ENCODE measurements around the gene CACNB1.

Gene CACNB1

DNA sequence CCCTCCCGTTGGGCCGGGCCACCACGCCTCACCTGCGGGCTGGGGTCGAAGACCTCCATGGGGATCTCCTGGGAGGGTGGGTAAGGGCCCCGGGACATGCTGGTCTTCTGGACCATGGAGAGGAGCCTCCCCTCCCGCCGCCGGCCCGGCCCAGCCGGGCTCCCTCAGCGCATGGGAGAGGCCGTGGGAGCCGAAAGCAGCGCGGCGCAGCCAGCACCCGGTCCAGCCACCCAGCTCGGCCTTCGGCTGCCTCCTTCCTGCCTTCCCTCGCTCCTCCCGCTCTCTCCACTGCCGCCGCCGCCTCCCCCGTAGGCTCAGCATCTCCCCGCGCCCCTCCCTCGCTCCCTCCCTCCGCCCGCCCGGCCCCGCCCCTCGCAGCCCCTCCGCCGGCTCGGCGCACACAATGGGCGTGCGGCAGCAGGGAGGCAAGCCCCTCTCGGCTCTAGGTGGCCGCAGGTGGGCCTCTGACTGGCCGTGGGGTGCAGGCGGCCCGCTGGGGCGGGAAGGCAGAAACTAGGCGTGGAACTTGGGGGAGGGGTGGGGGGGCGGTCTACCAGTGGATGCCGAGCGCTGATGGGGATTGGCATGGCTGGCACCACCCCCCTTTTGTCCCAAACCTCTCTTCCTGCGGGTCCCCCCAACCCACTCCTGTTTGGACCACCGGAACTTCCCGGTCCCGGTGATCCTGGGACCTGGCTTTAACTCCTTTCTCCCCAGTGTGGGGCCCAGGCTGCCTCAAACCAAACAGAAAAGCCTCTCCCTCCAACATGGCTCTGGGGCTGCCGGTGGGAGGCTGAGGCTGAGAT lies at the start of gene CACNB1:
Gene CACNB1 (minus strand): TSS at position 290 of the 806 bp plus-strand sequence. CDS start 174 bp downstream, at position 116.
- DNase-seq = peak; percentile 35

DNA sequence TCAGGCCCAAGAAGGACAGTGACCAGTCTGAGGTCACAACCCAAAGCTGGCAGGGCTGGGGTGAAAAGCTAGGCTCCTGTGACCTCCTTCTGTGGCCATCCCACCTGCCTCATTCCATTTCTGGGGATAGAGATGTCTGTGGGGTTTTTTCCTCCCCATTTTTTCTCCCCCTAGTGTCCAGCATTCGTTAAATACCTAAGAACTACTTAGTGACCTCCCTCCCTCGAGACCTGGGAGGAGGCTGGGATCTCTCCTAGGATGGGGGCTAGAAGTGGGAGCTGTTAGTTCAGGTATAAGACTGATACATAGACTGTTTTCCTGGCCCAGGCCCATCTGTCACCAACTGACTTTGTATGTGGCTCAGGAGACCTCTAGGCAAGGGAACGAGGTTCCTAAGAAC lies 48.8 kb upstream of the CACNB1 start:
- DNase-seq = no peak

DNA sequence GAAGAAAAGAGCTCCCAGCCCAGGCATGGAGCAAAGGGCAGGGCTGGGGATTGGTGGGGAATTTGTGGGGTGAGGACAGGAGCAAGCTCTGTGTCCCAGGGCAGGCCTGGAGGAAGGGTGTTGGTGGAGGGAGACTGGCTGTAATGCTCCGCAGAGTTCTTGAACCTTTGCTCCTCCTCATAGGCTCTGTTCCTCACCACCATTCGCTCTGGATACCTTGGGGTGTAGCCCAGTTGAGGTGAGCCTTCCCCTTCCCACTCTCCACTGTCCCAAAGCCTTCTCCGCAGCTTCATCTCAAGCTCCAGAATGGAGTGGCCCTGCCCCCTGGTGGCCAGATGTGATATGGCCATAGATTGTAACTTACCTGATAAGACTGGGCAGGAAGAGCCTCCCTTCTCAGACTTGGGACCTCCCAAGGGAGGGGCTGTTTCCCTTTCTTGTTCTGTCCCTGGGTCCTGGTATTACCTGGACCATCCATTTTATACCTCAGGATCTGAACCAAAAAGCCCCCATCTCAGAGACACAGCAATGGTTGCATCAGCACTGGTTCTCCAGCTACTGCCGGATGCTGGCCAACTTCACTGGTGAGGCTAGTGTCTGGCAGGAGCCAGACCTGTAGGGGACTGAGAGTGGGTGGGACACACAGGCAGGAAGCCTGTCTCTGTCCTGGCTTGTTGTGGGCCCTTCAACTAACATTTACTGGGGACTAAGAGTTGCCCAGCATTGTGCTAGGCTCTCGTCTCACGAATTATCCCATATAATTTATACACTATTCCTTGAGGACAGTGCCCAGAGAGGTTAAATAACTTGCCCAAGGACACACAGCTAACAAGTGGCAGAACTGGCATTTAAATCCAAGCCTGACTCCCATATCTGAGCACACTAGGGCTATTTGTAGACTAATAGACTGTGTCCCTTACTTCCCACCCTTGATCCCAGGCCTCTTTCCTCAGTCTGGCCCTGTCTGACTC lies 47.4 kb upstream of the CACNB1 start:
- DNase-seq = no peak

DNA sequence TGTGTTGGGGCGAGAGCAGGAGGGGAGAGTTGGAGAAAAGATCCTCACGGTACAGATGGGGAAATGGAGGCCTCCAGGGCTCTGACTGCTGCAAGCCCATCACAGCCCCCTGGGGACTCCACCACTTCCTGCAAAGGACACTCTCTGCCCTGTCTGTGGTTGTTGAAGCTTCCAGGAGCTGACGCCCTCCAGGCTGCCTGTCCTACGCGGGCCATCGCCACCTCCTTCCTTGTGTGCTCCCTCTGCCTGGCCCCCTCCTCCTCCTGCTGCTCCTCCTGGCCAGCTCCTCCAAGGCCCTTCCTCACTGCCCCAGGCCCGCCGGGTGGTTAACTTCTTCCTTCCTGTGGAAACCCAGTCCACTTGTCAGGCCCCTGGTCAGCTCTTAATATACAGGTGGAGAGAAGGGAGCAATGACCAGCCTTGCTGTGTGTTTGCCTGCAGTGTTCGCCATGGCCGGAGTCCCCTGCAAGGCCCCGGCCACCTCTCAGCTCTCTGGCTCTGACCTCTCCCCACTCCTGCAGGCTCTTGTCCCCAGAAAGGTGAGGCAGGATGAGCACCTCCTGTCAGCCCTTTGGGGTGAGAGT lies 46.6 kb upstream of the CACNB1 start:
- no peak for DNase-seq

DNA sequence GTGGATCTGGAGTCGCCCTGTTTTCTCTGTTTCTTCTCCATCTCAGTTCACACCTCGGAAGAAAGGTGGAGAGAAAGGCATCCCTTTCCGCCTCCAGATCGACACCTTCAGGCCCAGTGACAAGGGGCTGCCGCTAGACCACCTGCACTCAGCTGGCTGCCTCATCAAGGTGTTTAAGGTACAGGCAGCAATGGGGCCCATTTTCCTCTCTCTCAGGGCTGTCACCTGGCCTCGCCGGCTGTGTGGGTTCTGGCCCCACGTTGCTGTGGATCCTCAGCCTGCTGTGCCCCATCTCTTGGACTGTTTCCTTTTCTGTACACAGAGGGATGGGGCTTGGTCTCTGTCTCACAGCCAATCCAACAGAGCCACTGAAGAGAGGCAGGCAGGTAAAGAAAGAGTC lies 45.7 kb upstream of the CACNB1 start:
- no peak for DNase-seq

DNA sequence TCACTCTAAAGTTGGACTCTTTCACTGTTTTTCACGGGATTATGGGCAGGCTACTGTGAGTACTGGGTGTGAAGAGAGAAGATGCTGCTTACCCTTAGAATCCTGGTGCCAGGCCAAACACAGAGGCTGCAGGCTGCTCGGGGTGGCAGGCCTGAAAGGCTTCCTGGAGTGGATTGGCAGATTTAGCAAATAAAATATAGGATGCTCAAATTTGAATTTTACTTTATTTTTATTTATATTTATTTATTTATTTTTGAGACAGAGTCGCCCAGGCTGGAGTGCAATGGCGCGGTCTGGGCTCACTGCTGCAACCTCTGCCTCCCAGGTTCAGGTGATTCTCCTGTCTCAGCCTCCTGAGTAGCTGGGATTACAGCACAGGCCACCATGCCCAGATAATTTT lies 43.2 kb upstream of the CACNB1 start:
- no peak for DNase-seq

DNA sequence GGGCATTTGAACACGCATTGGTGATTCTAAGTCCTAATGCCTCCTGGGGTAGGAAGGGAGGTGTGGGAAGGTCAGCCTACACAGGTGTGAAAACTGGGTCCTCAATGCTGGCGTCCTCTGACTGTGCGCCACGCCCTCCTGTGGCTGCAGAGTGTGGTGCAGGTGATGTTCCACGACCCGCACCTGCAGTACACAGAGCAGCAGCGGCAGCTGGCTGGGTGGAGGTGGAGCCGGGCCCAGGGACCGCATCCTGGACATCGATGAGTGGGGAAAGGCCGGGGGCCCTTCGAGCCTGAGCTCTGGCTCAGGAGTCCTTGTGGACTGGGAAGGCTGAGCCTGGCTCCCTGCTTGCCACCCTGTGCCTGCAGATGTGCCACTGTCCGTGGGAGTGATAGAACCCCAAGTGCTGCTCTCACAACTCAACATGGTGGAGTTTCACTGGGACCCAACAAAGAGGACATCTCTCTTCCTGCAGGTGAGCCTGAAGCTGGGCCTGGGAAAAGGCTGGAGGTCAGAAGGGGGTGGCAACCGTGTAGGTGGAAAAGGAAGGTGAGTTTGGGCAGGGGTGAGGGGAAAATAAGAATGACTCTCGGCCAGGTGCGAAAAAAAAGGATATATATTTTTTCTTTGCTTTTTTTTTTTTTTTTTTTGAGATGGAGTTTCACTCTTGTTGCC lies 42.3 kb upstream of the CACNB1 start:
- DNase-seq = no peak

DNA sequence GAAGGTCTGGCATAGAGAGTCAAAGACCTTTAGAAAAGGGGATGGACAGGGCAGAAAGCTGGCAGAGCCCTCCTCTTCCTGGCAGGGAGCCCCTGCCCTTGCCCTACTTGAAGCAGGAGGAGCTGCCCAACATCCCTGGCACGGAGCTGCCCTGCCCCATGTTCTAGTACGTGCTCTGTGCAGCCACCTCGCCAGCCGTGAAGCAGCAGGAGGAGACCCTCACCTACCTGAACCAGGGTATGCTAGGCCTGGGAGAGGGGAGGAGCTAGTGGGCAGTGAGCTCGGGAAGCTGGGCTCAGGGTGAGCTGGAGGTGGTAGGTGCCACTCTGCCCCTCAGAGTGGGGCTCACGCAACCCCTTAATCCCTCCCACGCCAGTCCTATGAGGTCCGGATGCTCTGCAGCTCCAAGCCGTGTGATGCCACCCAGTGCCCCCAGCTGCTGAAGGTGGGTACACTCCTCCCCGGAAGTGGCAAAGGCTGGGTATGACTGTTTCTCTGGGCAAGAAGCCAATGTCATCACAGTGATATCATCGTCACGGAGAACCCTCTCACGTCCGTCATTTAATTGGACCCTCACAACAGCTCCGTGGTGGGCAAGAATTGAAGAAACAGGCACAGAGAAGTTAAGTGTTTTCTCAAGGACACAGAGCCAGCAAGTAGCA lies 41.0 kb upstream of the CACNB1 start:
- no peak for DNase-seq

DNA sequence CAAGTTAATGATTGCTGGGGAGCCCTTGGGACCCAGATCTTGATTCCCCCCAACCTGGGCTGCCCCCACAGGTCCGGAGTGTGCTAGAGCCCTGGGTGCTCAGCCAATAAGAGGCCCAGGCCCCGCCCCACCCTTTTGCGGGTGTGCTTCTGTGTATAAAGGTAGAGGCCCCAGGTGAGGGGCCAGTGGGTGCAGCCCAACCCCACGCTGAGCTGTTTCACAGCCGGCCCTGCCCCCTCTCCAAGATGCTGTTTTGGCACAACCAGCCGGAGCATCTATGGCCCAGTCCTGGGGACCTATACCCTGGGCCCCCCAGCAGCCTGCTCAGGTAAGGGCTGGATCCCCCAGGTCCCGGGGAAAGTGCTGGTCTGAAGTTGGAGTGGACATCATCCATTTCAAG lies 40.1 kb upstream of the CACNB1 start:
- DNase-seq = no peak

DNA sequence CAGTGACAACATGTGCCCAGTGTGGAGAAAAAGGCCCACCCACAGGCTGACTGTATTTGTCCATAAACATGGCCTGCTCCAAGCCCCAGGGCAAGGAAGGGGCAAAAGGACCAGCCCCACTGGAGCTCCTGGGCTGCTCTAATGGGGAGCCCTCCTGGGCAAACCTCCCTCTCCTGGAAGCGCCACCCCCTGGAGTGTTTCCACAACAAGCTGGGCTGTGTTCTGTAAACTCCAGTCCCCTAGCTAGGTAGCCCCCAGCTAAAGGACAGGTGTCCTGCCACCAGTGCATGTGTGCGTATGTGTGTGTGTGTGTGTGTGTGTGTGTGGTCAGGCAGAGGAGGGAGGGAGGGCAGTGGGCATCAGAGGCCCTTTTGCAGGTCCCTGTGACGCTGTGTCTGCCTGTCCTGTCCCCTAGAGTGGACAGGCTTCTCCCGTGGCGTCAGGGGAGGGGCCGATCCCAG lies 39.5 kb upstream of the CACNB1 start:
- DNase-seq = no peak

DNA sequence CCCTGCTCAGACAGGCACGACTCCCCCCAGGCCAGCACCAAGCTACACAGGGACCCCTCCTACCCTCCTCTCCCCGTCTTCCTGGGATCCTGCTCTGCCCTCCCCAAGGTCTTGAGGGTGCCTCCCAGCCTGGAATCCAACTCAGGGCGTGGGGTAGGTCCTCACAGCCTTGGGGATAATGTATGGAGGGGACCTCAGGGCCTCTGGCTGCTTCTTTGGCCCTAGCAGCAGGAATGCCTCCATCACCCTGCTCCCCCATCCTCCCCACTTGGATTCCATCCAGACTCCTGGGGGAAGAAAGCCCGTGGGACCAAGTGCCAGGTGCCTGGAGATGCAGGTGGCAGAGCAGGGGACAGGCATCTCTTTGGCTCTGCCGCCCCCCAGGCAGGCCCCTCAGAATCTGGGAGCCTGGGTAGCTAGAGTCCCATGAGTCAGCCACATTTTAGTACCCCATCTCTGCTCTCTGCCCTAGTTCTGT lies 39.0 kb upstream of the CACNB1 start:
- DNase-seq = no peak

DNA sequence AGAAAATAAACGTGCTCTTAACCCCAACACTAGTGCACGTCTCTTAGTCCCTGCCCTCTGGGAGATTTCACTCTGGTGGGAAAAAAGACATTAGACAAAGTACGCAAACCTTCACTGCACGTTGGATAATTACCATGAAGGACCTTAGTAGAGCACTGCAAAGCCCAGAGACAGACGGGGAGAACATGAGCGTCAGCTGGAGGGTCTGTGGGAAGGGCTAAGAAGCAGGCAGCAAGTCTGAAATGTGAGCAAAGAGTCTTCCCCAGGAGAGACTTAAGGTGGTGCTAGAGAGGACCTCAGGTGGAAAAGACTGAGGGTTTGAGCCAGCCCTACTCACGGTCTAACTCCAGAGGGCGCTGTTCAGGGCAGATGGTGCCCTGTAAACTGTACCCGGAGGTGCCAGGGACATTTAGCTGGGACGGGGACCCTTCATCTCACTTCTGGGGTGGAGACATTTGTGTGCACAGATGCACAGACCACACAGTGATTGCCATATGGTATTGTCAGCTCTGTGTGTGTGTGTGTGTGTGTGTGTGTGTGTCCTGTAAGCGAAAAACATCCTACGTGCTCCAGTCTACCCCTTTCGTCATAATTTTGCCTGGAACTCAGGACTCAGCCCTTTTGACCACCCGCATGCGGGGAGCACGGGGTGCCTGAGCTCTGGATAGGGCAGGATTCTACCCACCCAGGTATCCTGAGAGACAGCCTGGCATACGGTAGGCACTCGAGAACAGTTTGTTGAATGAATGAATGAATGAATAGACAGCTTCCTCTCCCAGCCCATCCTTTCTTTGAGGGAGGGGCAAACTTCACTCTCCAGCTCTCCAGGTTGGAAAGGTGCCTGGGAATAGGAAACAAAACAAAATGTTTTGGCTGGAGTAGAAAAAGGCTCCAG lies 38.3 kb upstream of the CACNB1 start:
- DNase-seq = no peak

DNA sequence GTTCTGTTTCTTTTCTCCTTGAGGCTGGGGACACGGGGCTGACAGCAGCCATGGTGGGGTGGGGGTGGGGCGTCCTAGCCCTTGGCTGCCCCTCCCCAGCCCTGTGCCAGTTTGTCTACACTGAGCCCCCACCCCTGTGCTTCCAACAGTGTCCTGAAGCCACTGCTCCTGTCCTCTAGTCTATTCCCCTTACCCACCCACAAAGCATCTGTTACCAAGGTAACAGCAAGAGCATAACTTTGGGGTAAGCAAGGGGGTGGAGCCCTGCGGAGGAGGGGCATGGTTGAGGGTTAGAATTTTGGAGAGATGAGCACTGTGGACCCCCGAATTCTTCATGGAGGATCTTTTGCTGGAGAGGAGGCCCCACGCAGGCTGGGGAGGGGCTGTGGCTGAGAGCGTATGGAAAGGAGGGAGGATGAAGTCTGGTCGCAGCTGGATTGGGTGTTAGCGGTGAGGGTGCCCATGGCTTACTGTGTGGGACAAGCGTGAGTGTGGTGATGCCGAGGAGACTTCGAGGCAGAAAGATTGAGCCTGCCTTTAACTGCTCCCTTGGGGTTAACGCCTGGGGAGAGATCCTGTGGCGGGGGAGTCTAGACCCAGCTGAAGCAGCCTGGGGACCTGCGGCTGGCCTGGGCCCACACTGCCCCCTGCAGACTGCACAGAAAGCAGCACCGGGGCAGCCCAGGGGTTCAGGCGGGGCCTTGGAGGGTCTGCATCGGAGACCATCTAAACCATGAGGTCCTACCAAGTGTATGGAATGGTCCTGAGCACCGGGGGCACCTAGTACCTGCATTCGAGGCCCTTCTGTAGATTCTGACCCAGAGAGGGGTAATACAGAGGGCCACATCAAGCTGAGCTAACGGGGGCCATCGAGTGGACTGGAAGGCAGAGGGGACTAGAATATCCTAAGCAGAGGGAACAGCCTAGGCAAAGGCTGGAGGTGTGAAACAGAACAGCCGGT lies 34.4 kb upstream of the CACNB1 start:
- DNase-seq = no peak

DNA sequence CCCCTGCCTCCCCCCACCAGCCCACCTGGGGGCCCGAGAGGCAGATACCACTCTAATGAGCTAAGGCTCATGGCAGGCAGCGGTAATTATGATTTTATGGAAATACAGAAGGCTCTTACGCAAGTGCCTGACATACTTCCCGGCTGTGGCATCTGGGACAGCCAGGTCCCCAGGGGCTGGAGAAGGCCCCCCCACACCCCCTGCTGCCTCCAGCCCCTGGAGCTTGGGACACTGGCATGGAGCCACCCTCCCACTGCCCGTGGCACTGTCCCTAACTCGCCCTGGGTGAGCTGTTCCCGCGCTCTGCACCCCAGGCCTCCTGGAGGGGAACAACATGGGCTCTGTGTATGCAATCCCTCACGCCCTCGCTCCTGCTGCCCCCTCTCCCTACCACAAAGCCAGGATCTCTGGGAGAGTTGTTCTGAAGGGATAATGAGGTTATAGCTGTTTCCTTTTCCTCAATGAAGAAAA lies 33.7 kb upstream of the CACNB1 start:
- no peak for DNase-seq

DNA sequence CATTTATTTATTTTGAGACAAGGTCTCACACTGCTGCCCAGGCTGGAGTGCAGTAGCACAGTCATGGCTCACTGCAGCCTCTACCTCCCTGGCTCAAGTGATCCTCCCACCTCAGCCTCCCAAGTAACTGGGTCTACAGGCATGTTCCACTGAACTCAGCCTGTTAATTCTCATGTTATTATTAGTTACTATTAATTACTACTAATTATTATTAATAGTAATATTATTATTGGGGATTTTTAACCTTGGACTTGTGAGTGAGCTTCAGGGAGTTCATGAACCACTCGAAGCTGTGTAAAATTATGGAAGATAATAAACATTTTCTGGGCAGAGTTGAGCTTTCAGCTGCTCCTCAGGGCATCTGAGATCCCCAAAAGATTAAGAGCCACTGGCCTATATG lies 32.9 kb upstream of the CACNB1 start:
- DNase-seq = no peak

DNA sequence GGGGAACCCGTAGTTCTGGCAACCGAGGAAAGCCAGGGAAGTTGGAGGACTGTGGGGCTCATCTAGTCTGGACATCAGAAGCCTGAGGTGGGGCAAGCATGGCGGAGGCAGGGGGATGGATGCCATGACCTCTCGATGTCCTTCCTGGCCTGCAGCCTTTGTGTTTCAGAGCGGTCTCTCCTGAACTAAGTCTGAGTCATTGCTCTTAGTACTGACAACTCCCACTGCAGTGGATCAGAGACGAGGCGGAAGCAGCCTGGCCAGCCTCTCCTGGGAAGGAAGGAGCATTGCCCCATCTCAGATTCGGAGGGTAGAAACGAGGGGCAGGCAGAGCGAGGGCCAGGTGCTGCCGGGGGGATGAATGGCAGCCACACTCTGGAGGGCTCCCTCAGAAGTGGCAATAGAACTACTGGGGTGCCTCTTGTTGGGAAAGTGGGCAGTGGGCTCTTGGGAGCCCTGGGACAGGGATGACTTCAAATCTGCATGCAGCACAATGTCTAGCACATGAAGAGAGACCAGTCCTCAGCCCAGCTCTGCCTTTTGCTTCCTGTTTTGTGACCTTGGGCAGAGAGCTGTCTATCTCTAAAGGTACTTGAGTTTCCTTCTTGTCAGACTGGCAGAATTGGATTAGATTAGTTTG lies 31.9 kb upstream of the CACNB1 start:
- no peak for DNase-seq

DNA sequence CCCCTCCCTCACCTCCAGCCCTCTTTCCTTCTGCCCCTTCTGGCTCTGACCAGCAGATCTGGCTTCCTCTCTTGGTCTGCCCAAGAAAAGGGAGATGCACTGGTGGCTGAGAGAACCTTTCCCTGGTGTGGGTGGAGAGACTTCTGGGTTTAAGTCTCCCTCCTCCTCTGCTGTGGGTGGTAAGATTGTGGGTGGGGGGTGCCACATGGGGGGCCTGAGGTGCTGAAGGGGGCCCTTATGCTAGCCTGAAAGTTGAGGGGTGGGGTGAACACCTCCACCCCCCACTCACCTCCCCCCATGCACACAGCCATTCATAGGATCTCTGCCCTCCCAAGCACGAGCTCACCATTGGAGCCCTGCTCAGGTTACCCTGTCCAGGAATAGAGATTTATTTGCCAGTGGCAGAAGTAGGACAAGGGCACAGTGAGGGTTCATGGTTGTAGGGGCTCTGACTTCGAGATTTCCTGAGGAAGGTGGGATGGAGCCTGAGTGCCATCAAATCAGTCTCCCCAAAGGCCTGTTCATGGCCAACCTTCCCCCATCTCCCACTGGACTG lies 30.0 kb upstream of the CACNB1 start:
- DNase-seq = no peak

DNA sequence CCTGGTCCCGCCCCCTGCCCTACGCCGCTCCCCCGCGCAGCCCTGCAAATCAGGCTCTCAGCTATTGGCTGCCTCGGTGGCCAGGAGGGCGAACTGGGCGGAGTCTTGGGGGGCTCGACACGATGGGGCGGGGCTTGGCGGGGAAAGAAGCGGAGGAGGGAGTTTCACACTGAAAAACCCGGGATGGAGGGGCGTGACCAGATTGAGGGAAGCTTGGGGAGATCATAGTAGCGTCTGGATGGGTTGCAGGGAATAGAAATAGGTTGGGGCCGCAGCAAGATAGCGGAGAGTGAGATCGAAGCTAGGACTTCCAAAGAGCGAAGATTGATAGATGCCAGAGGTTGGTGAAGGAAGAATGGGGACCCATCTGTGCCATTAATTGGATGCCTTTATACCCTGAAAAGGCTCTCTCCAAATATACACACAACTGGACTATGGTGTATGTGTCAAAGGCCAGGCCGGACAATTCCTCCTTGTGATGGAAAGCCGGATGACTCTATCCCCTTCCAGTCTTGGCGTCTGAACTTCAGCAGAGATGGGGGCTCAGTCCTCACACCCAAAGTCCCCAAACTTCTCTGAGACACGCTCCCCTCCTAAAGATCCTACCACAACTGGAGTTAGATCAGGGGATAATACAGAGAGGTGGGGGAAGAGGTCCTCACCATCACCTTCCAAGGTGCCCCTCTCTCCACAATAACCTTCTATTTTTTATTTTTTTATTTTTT lies 28.7 kb upstream of the CACNB1 start:
- DNase-seq = no peak
